ENCODE measurements around the gene HOXA3. TPM values are rescaled to one million over a fixed set of nuclear protein-coding genes. Genes with fewer than 3 reads are reported as not detected.

HOXA3 gene
- total RNA-seq, 1 donor from 2014 or later: 3.9 TPM

DNA sequence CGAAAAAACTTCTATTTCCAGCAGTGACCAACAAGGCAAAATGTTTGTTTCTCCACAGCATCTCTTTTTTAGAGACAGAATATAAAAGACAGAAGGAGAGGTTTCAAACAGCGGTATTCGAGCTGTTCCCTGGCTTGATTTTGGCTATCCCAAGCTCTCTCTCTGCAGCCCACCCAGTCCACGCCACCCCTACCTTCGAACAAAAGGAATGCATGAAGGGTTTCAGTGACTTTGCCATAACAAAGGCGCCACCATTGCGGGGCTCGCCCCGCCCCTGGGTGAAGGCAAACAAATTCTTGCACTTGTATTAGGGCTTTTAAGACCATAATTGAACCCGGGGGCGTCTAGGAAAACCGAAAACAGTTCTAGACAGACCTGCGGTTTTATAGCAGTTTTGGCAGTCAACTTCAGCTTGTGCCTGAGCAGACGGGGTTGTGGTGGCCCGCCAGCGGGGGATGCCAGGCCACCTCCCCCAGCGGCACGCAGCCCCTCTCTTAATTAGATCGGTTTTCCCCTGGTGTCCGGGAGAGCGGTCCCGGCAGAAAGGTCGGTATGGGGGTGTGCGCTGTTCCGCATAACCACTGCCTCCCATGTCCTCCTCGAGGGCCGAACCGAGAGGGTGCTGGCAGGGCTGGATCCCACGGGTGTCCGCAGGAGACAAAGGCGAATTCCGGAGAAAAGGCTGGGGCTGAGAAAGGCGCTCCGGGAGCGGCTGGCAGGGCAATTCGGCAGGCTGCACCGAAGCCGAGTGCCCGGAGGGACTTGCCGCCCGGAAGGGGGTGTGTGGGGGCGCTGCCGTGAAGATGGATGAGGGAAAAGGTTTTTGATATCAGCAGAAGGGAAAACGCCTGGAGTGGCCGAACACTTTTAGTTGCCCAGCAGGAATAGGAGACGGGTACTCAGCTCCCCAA, 35.3 kb upstream of the HOXA3 start:
- no peaks in the 10 kb centered on the region for H3K9me3 ChIP-seq
- no peak for DNase-seq (ENCODE audit: extremely low spot score in 2 of 2)
- no peaks in the 10 kb centered on the region for H3K27me3 ChIP-seq
- TF ChIP-seq POLR2AphosphoS5 (IDR thresholded peaks at IDR 0.05; ENCODE audit: insufficient read depth in 1 of 2, low read depth in 1 of 2): no peak
- TF ChIP-seq, protein P1, sequence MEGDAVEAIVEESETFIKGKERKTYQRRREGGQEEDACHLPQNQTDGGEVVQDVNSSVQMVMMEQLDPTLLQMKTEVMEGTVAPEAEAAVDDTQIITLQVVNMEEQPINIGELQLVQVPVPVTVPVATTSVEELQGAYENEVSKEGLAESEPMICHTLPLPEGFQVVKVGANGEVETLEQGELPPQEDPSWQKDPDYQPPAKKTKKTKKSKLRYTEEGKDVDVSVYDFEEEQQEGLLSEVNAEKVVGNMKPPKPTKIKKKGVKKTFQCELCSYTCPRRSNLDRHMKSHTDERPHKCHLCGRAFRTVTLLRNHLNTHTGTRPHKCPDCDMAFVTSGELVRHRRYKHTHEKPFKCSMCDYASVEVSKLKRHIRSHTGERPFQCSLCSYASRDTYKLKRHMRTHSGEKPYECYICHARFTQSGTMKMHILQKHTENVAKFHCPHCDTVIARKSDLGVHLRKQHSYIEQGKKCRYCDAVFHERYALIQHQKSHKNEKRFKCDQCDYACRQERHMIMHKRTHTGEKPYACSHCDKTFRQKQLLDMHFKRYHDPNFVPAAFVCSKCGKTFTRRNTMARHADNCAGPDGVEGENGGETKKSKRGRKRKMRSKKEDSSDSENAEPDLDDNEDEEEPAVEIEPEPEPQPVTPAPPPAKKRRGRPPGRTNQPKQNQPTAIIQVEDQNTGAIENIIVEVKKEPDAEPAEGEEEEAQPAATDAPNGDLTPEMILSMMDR (IDR thresholded peaks at IDR 0.05): peak in 1 of 3 experiments; percentile 3
- intact Hi-C loops (cut with DNase I): no loop called here
- peak overlapping the region; percentile 99 for H3K27ac ChIP-seq
- peaks cover 62% of the 10 kb centered on the region for H3K4me1 ChIP-seq
- H3K36me3 ChIP-seq: no peaks in the 10 kb centered on the region
- H3K4me3 ChIP-seq: peak overlapping the region; percentile 64 to 88

DNA sequence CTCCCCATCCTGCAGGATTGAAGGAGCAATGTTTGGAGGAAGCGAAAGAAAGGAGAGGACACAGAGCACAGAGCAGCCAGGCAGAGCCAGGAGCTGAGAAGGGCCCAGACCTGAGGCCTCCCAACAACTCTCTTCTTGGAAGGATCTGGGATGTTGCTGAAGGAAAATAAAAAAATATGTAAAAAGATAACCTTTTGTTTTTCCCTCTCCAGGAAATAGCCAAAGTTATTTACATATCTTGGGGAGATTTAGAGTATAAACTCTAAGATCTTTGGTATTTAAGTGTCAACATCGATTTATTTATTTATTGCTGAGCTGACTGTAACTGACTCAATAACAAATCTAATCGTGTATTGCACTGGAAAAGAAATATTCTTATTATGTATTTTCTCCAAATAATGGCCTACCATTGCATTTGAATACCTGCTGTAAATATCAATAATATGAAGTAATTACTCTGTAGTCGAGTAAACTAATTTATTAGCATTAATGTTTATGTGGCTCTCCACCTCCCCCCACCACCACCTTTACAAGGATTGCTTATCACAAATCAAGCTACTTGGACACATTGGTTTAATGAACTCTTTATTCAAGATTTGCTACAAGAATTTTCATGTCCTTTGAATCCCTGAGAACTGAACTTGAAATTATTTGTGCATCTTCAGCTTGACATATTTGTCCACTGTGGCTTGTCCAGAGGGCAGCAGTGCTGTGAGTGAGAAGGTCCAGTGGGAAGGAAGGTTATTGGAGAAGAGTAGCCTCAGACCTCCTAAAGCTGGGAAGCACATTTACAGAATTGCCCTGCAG, 34.5 kb upstream of the HOXA3 start:
- peak overlapping the region; percentile 64 to 88 for H3K4me3 ChIP-seq
- no peak for TF ChIP-seq POLR2A (IDR thresholded peaks at IDR 0.05)
- TF ChIP-seq, protein P1 (IDR thresholded peaks at IDR 0.05): no peak
- TF ChIP-seq POLR2AphosphoS5 (IDR thresholded peaks at IDR 0.05; ENCODE audit: insufficient read depth in 1 of 2, low read depth in 1 of 2): no peak
- no peaks in the 10 kb centered on the region for H3K9me3 ChIP-seq
- DNase-seq (ENCODE audit: extremely low spot score in 2 of 2): no peak
- no peaks in the 10 kb centered on the region for H3K36me3 ChIP-seq
- peaks cover 67% of the 10 kb centered on the region for H3K4me1 ChIP-seq
- no peaks in the 10 kb centered on the region for H3K27me3 ChIP-seq
- intact Hi-C loops (cut with DNase I): no loop called here
- H3K27ac ChIP-seq: peak overlapping the region; percentile 99

DNA sequence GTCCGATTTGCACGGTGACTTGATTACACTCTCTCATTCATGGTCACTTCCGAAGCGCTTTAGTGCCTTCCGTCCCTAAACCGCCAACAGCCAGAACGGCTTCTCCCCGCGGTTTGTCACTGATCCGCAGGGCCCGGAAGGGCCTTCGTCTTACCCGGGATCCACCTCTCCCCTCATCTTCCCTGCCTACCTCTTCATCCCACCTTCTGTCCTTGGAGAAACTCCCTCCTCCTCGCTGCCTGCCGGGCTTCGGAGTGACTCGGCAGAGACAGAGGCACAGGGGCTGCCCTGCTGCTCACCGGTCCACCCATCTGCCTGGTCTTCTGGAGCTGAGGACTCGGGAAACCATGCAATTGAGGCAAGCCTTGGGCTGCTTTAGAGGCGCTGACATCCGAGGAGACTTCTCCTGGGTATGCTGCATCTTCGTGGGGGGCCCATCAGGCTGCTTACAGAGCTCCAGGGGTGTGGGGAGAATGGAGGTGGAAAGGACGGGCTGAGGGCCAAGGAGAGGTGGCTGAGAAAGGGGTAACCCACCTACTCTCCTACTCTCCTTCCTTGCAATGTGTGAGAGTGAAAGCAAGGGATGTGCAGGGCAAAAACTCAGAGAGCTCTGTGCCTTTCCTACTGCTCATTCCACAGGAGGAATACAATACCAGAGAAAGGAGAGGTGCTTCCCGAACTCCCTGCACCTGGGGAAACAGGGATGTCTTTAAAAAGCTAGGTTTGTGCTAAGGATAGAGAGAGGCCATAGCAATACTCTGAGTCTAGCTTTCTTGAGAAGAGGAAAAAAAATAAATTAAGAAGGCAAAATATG, 33.7 kb upstream of the HOXA3 start:
- no peak for DNase-seq (ENCODE audit: extremely low spot score in 2 of 2)
- Histone ChIP-seq H3K36me3 (no peaks in the 10 kb centered on the region), H3K4me3 (peak overlapping the region; percentile 64 to 88), H3K27me3 (no peaks in the 10 kb centered on the region), H3K4me1 (peaks cover 67% of the 10 kb centered on the region), H3K9me3 (no peaks in the 10 kb centered on the region), H3K27ac (peak overlapping the region; percentile 99)
- intact Hi-C loops (cut with DNase I): no loop called here
- TF ChIP-seq POLR2AphosphoS5 (IDR thresholded peaks at IDR 0.05; ENCODE audit: insufficient read depth in 1 of 2, low read depth in 1 of 2): no peak

DNA sequence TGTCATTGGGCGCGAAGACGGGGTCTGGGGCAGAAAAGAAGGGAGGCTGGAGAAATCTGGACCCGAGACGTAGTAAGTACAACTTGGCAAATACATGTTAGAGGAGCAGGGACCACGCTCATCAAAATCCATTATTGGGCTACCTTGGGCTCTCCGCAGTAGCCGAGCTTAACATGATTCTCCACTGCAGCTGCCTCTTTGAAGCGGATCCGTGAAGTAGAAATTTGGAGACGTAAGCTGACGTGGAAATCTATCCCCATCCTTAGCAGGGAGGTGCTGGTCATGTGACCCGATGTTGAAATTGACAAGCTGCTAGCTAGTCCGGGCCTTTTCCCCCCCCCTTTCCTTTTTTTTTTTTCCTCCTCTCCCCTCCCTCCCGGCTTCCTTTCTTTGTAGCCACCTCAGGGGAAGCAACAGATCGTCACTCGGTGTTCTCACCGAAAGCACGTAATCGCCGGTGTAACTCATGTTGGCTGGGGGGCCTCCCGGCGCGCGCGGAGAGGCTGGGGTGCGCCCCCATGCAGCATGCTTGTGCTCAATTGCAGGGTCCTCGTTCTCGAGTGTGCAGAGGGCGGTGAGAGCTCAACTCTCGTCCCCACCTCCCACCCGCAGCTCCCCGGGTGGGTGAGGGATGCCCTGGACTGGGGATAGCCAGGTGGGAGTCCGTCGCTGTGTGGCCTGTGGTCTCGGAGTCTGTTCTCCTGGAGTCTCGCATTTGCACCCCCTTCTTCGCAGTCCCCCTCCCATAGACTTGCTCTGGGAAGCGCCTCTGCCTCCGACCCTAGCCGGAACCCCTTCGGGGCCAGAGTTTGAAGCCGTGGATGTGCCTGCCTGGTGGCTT, 32.9 kb upstream of the HOXA3 start, which contains the start of gene HOXA11:
Gene HOXA11 (minus strand): TSS at position 220 of the 841 bp plus-strand sequence. CDS start 88 bp downstream, at position 132.
- H3K27ac ChIP-seq: peak within 1 kb of the TSS; percentile 99

More for the DNA sequence above, 32.9 kb upstream of the HOXA3 start, which contains the start of gene HOXA11:
- peaks cover 67% of the 10 kb centered on the region for H3K4me1 ChIP-seq
- H3K36me3 ChIP-seq: no peaks in the 10 kb centered on the region
- H3K27me3 ChIP-seq: no peaks in the 10 kb centered on the region
- no peak for DNase-seq (ENCODE audit: extremely low spot score in 2 of 2)
- TF ChIP-seq POLR2AphosphoS5 (IDR thresholded peaks at IDR 0.05; ENCODE audit: insufficient read depth in 1 of 2, low read depth in 1 of 2) (peak; percentile 95 to 96), POLR2A (IDR thresholded peaks at IDR 0.05) (peak in 1 of 2 donors; percentile 70)
- TF ChIP-seq, protein P1 (IDR thresholded peaks at IDR 0.05): no peak
- H3K9me3 ChIP-seq: no peaks in the 10 kb centered on the region
- H3K4me3 ChIP-seq: peak within 1 kb of the TSS; percentile 64 to 88
- intact Hi-C loops (cut with DNase I): no loop called here
